GM12891 (cell line): ENCODE measurements around the gene ARHGEF4.
"Not testable (repeated sequence)": the region's sequence is repeated elsewhere in the genome, so short reads cannot be mapped to it uniquely, and the experiment has no call there.

Experiments used
- DNase-seq: peaks from one replicate; pipeline ENCODE4 v3.0.0; 2011; ENCODE audit warnings: low spot score; ENCODE audit not compliant: insufficient read length
- FAIRE-seq: peaks from 2 replicates; lab custom pipeline; 2011; peaks lifted over from hg19 to GRCh38; lab: Jason Lieb, UNC
- PAX5 ChIP-seq: IDR thresholded peaks from 2 replicates; pipeline ENCODE4 v1.6.1; 2011; ENCODE audit warnings: low read length, moderate library complexity, mild to moderate bottlenecking; ENCODE audit not compliant: insufficient read depth, severe bottlenecking
- POLR2A ChIP-seq: IDR thresholded peaks from 2 replicates; pipeline ENCODE4 v1.6.1; 2011; ENCODE audit warnings: low read depth, low read length, control low read depth
- POLR2AphosphoS5 ChIP-seq: IDR thresholded peaks from 2 replicates; pipeline ENCODE4 v1.6.1; 2011; ENCODE audit warnings: low read depth, low read length, control low read depth
- POU2F2 ChIP-seq: IDR thresholded peaks from 2 replicates; pipeline ENCODE4 v1.6.1; 2011; ENCODE audit warnings: low read depth, mild to moderate bottlenecking, control low read depth, low read length, moderate library complexity
- SPI1 ChIP-seq: IDR thresholded peaks from 2 replicates; pipeline ENCODE4 v1.6.1; 2011; ENCODE audit warnings: low read depth, low read length, control low read depth
- TAF1 ChIP-seq: IDR thresholded peaks from 2 replicates; pipeline ENCODE4 v1.6.1; 2011; ENCODE audit warnings: low read depth, low read length, control low read depth

ARHGEF4 gene

DNA sequence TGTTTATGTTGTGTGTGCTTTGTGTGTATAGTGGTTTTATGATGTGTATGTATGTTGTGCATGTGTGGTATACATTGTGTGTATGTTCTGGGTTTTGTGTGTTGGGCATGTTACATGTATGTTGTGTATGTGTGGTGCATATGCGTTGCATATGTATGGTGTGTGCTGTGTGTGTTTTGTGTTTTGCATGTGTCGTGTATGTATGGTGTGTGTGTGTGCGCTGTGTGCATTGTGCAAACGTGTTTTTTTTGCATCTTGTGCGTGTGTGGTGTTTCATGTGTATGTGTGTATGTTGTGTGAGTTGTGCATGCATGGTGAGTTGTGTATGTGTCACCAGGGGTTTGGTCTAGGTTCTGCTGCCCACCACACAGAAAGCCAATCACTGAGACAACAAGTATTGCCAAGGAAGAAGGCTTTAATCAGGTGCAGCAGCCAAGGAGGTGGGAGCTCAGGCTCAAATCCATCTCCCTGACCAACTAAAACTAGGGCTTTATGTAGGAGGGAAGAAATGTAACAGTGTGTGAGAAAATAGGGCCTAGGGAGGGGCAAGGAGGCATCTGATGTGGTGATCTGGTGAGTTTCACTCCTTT is 140.8 kb downstream of the ARHGEF4 start:
- no peak for TF ChIP-seq PAX5
- no peak for TF ChIP-seq POU2F2
- TF ChIP-seq TAF1 = no peak
- no peak for TF ChIP-seq SPI1
- no peak for TF ChIP-seq POLR2AphosphoS5
- TF ChIP-seq POLR2A = no peak
- no peak for FAIRE-seq
- no peak for DNase-seq

DNA sequence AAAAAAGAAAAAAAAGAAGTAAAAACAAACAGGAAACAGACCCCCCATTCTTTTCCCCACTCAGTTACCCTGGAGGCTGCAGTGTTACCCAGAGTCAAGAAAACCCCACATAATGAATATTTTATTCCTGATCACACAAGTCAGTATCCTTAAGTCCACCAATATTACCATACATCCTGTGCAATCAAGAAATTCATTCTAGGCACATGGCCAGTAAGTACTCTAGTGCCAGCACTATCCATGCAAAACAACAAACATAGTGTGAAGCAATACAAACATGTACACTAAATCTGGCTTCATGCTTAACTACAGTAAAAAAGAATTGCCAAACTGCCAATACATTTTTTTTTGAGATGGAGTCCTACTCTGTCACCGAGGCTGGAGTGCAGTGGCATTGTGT is 145.0 kb downstream of the ARHGEF4 start:
- FAIRE-seq = no peak
- no peak for DNase-seq
- TF ChIP-seq POLR2A (no peak), POLR2AphosphoS5 (no peak), TAF1 (no peak)

DNA sequence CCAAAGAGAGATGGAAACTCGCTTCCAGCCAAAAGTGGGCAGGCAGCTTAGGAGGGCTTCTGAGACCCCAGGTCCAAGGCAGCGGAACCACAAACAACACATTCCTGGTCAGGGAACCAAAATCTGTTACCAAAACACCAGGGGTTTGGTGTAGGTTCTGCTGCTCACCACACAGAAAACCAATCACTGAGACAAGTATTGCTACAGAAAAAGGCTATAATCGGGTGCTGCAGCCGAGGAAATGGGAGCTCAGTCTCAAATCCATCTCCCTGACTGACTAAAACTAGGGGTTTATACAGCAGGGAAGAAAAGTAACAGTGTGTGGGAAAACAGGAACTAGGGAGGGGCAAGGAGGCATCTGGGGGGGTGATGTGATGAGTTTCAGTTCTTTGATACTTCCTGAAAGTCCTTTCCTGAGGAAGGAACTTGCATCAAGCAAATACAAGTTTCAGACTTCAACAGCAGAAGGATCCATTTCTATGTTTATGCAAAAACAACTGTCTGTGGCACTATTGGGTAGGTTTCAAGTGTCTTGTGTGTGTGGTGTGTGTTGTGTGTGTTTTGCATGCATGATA is 148.6 kb downstream of the ARHGEF4 start:
- DNase-seq (no peak), FAIRE-seq (no peak)
- no peak for TF ChIP-seq POLR2A
- no peak for TF ChIP-seq POU2F2
- TF ChIP-seq SPI1 = no peak
- TF ChIP-seq PAX5 = no peak
- TF ChIP-seq TAF1 = no peak
- TF ChIP-seq POLR2AphosphoS5 = no peak

GRCh38 chr2:130985831-130986649 is 149.3 kb downstream of the ARHGEF4 start:
- FAIRE-seq = peak; percentile 33
- TF ChIP-seq TAF1 (no peak), POLR2A (no peak), POLR2AphosphoS5 (no peak), POU2F2 (no peak), SPI1 (no peak), PAX5 (no peak)
- DNase-seq = no peak

- TF ChIP-seq SPI1 (no peak), POLR2A (no peak), POLR2AphosphoS5 (no peak), TAF1 (no peak), PAX5 (no peak), POU2F2 (no peak)
- no peak for DNase-seq
- no peak for FAIRE-seq
These were observed 150.3 kb downstream of the ARHGEF4 start for GRCh38 chr2:130986890-130987493.

DNA sequence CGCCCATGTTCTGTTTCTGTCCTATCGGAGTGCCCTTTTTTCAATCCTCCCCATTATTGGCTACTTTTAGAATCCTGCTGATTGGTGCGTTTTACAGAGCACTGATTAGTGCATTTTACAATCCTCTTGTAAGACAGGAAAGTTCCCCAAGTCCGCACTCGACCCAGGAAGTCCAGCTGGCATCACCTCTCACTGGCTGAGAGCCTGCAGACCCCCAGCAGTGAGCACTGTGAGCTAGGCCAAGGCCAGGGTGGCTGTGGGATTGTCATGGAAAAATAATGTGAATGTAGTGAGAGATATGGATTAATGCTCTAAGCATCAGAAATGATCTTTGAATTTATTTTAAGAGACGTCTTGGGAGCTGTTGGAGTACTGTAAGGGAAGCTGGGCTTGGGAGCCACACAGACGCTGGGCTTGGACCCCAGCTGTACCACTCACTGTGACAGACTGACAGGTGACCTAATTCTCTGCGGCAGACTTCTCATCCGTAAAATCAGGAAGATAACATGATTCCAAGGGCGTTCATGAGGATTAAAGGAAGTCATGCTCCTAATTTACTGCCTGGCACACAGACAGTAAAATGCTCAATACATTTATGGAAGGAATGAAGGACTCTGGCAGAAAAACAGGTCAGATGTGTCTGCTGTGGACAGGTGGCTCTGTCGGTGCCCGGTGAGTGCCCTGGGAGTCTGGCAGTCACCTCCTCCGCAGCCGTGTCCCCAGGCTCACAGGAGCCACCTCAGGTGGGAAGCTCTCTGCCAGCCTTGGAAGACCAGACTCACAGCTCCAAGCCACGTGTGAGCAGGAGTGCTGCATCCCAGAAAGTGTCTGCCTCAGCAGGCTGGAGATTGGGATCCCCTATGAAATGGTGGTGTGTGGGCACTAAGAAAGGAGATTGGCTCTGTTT is 151.1 kb downstream of the ARHGEF4 start:
- no peak for FAIRE-seq
- TF ChIP-seq SPI1 = no peak
- TF ChIP-seq POU2F2 = no peak
- TF ChIP-seq PAX5 = no peak
- TF ChIP-seq POLR2A = no peak
- TF ChIP-seq TAF1 = no peak
- TF ChIP-seq POLR2AphosphoS5 = no peak

GRCh38 chr2:130991446-130991845 is 154.7 kb downstream of the ARHGEF4 start:
- not testable (repeated sequence) for DNase-seq, FAIRE-seq

More for the DNA sequence above, 151.1 kb downstream of the ARHGEF4 start:
- no peak for DNase-seq

DNA sequence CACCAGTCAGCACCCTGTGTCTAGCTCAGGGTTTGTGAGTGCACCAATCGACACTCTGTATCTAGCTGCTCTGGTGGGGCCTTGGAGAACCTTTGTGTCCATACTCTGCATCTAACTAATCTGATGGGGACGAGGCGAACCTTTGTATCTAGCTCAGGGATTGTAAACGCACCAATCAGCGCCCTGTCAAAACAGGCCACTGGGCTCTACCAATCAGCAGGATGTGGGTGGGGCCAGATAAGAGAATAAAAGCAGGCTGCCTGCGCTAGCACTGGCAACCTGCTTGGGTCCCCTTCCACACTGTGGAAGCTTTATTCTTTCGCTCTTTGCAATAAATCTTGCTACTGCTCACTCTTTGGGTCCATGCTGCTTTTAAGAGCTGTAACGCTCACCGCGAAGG is 155.3 kb downstream of the ARHGEF4 start:
- FAIRE-seq, DNase-seq: not testable (repeated sequence)

DNA sequence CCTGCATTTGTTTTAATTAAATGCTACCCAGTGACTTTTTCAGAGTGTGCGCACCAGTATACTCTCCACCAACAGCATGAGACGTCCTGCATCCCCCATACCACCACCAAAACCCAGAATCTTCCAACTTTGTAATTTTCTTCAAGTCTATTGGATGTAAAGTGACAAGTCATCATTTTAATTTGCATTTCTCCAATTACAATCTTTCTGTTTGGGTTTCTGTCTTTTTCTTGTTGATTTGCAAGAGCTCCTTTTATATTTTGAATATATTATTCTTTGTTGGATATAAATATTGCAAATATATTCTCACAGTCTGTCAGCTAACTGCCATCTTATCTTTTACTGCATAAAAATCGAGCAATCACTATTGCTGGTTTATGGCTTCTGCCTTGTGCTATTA is 160.0 kb downstream of the ARHGEF4 start:
- TF ChIP-seq SPI1 = no peak
- DNase-seq (no peak), FAIRE-seq (no peak)

DNA sequence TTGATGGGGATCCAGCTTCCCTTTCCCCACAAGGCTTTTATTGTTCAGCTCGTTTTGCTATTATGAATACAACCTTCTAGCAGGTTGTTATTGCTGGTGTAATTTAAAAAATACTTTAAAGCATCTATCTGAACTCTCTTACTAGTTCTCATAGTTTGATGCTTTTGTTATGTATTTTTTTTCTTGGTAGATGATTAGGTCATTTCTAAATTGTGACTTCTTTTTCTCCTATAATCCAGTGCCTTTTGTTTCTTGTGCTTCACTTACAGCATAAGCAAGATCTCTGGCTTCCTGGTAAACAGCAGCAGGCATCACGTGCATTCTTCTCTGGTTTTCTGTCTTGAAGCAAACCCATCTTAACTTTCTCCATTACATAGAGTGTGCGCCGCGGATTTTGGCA is 160.5 kb downstream of the ARHGEF4 start:
- DNase-seq (no peak), FAIRE-seq (no peak)
- TF ChIP-seq SPI1 = no peak
- no peak for TF ChIP-seq POLR2A
- no peak for TF ChIP-seq PAX5
- no peak for TF ChIP-seq POLR2AphosphoS5
- no peak for TF ChIP-seq TAF1
